ENCODE data around the gene SAFB2. TPM values are rescaled to one million over a fixed set of nuclear protein-coding genes. Genes with fewer than 3 reads are reported as not detected.

SAFB2 gene
- total RNA-seq, 2 donors from 2014 or later, result 126 to 159 TPM

GRCh38 chr19:5567360-5567969 is 55.1 kb downstream of the SAFB2 start, which contains the start of gene TINCR:
Gene TINCR (minus strand): TSS chr19:5567953.
- ATAC-seq (replicated peaks), result no peak
- no peaks in the 10 kb centered on the region for H3K9me3 Mint-ChIP-seq
- no peak within 1 kb of the TSS for H3K4me3 Mint-ChIP-seq
- H3K27me3 Mint-ChIP-seq, result peaks cover 10% of the 10 kb centered on the region
- no peaks in the 10 kb centered on the region for H3K4me1 Mint-ChIP-seq
- no peaks in the 10 kb centered on the region for H3K36me3 Mint-ChIP-seq (ENCODE audit: low read depth)
- no peak within 1 kb of the TSS for H3K27ac Mint-ChIP-seq

GRCh38 chr19:5564930-5565329 is 57.6 kb downstream of the SAFB2 start:
- Mint-ChIP-seq H3K9me3 (peaks cover 6% of the 10 kb centered on the region), H3K36me3 (ENCODE audit: low read depth) (no peaks in the 10 kb centered on the region), H3K27me3 (peaks cover 15% of the 10 kb centered on the region), H3K27ac (no peak overlapping the region), H3K4me1 (no peaks in the 10 kb centered on the region), H3K4me3 (no peak overlapping the region)
- no peak for ATAC-seq (replicated peaks)

- no peak overlapping the region for H3K27ac Mint-ChIP-seq
- peaks cover 6% of the 10 kb centered on the region for H3K9me3 Mint-ChIP-seq
- no peak overlapping the region for H3K4me3 Mint-ChIP-seq
- H3K4me1 Mint-ChIP-seq, result no peaks in the 10 kb centered on the region
- H3K36me3 Mint-ChIP-seq (ENCODE audit: low read depth), result no peaks in the 10 kb centered on the region
- ATAC-seq (replicated peaks), result no peak
- H3K27me3 Mint-ChIP-seq, result peaks cover 15% of the 10 kb centered on the region
These were observed 58.5 kb downstream of the SAFB2 start for GRCh38 chr19:5563935-5564612.

GRCh38 chr19:5563008-5563431 is 59.6 kb downstream of the SAFB2 start:
- Mint-ChIP-seq H3K9me3 (peaks cover 6% of the 10 kb centered on the region), H3K27me3 (peaks cover 22% of the 10 kb centered on the region), H3K4me1 (no peaks in the 10 kb centered on the region), H3K4me3 (no peak overlapping the region), H3K27ac (no peak overlapping the region), H3K36me3 (ENCODE audit: low read depth) (no peaks in the 10 kb centered on the region)
- ATAC-seq (replicated peaks), result no peak

GRCh38 chr19:5562280-5562679 is 60.3 kb downstream of the SAFB2 start:
- H3K4me3 Mint-ChIP-seq, result no peak overlapping the region
- peaks cover 24% of the 10 kb centered on the region for H3K27me3 Mint-ChIP-seq
- H3K36me3 Mint-ChIP-seq (ENCODE audit: low read depth), result no peaks in the 10 kb centered on the region
- H3K9me3 Mint-ChIP-seq, result peaks cover 6% of the 10 kb centered on the region
- H3K27ac Mint-ChIP-seq, result no peak overlapping the region
- H3K4me1 Mint-ChIP-seq, result peaks cover 2% of the 10 kb centered on the region
- no peak for ATAC-seq (replicated peaks)

- no peaks in the 10 kb centered on the region for H3K36me3 Mint-ChIP-seq (ENCODE audit: low read depth)
- H3K4me3 Mint-ChIP-seq, result no peak overlapping the region
- peaks cover 9% of the 10 kb centered on the region for H3K4me1 Mint-ChIP-seq
- no peak overlapping the region for H3K27ac Mint-ChIP-seq
- H3K9me3 Mint-ChIP-seq, result peaks cover 6% of the 10 kb centered on the region
- H3K27me3 Mint-ChIP-seq, result peaks cover 31% of the 10 kb centered on the region
- no peak for ATAC-seq (replicated peaks)
These were observed 61.0 kb downstream of the SAFB2 start for GRCh38 chr19:5561559-5561958.

GRCh38 chr19:5560156-5560555 is 62.4 kb downstream of the SAFB2 start:
- Mint-ChIP-seq H3K27me3 (peaks cover 29% of the 10 kb centered on the region), H3K27ac (no peak overlapping the region), H3K4me1 (peaks cover 9% of the 10 kb centered on the region), H3K9me3 (peaks cover 6% of the 10 kb centered on the region), H3K36me3 (ENCODE audit: low read depth) (no peaks in the 10 kb centered on the region), H3K4me3 (no peak overlapping the region)
- no peak for ATAC-seq (replicated peaks)

GRCh38 chr19:5559804-5560133 is 62.8 kb downstream of the SAFB2 start:
- H3K4me1 Mint-ChIP-seq, result peaks cover 9% of the 10 kb centered on the region
- H3K9me3 Mint-ChIP-seq, result peaks cover 6% of the 10 kb centered on the region
- H3K27ac Mint-ChIP-seq, result no peak overlapping the region
- no peaks in the 10 kb centered on the region for H3K36me3 Mint-ChIP-seq (ENCODE audit: low read depth)
- no peak overlapping the region for H3K4me3 Mint-ChIP-seq
- peaks cover 27% of the 10 kb centered on the region for H3K27me3 Mint-ChIP-seq
- ATAC-seq (replicated peaks), result no peak

GRCh38 chr19:5558101-5558621 is 64.4 kb downstream of the SAFB2 start:
- Mint-ChIP-seq H3K36me3 (ENCODE audit: low read depth) (no peaks in the 10 kb centered on the region), H3K27me3 (peaks cover 25% of the 10 kb centered on the region), H3K4me1 (peaks cover 9% of the 10 kb centered on the region), H3K9me3 (peaks cover 6% of the 10 kb centered on the region), H3K27ac (no peak overlapping the region), H3K4me3 (no peak overlapping the region)
- ATAC-seq (replicated peaks), result no peak

GRCh38 chr19:5557691-5558090 is 64.9 kb downstream of the SAFB2 start:
- Mint-ChIP-seq H3K4me3 (no peak overlapping the region), H3K36me3 (ENCODE audit: low read depth) (no peaks in the 10 kb centered on the region), H3K27me3 (peaks cover 21% of the 10 kb centered on the region), H3K27ac (no peak overlapping the region), H3K9me3 (peaks cover 6% of the 10 kb centered on the region), H3K4me1 (peaks cover 9% of the 10 kb centered on the region)
- no peak for ATAC-seq (replicated peaks)

GRCh38 chr19:5554828-5555227 is 67.7 kb downstream of the SAFB2 start:
- Mint-ChIP-seq H3K9me3 (no peaks in the 10 kb centered on the region), H3K36me3 (ENCODE audit: low read depth) (no peaks in the 10 kb centered on the region), H3K4me3 (no peak overlapping the region), H3K27ac (no peak overlapping the region), H3K4me1 (peaks cover 9% of the 10 kb centered on the region), H3K27me3 (peaks cover 31% of the 10 kb centered on the region)
- ATAC-seq (replicated peaks), result no peak

GRCh38 chr19:5553892-5554291 is 68.7 kb downstream of the SAFB2 start:
- Mint-ChIP-seq H3K9me3 (no peaks in the 10 kb centered on the region), H3K36me3 (ENCODE audit: low read depth) (no peaks in the 10 kb centered on the region), H3K4me1 (peaks cover 9% of the 10 kb centered on the region), H3K27ac (no peak overlapping the region), H3K4me3 (no peak overlapping the region), H3K27me3 (peaks cover 36% of the 10 kb centered on the region)
- no peak for ATAC-seq (replicated peaks)

GRCh38 chr19:5547881-5548280 is 74.7 kb downstream of the SAFB2 start:
- peaks cover 19% of the 10 kb centered on the region for H3K27me3 Mint-ChIP-seq
- H3K4me1 Mint-ChIP-seq, result no peaks in the 10 kb centered on the region
- H3K4me3 Mint-ChIP-seq, result no peak overlapping the region
- H3K36me3 Mint-ChIP-seq (ENCODE audit: low read depth), result no peaks in the 10 kb centered on the region
- H3K9me3 Mint-ChIP-seq, result no peaks in the 10 kb centered on the region
- no peak overlapping the region for H3K27ac Mint-ChIP-seq
- ATAC-seq (replicated peaks), result no peak

- Mint-ChIP-seq H3K36me3 (ENCODE audit: low read depth) (no peaks in the 10 kb centered on the region), H3K9me3 (no peaks in the 10 kb centered on the region), H3K27ac (no peak overlapping the region), H3K4me1 (no peaks in the 10 kb centered on the region), H3K27me3 (peaks cover 10% of the 10 kb centered on the region), H3K4me3 (no peak overlapping the region)
- ATAC-seq (replicated peaks), result no peak
These were observed 76.6 kb downstream of the SAFB2 start for GRCh38 chr19:5545984-5546383.

GRCh38 chr19:5545051-5545450 is 77.5 kb downstream of the SAFB2 start:
- H3K9me3 Mint-ChIP-seq, result no peaks in the 10 kb centered on the region
- H3K27ac Mint-ChIP-seq, result no peak overlapping the region
- H3K36me3 Mint-ChIP-seq (ENCODE audit: low read depth), result no peaks in the 10 kb centered on the region
- no peak for ATAC-seq (replicated peaks)
- H3K27me3 Mint-ChIP-seq, result peaks cover 6% of the 10 kb centered on the region
- H3K4me1 Mint-ChIP-seq, result no peaks in the 10 kb centered on the region
- no peak overlapping the region for H3K4me3 Mint-ChIP-seq

Data from activated T-helper 17 cell treated with anti-CD3 and anti-CD28 coated beads, Interleukin-2, amount 50 U/mL, for 72 hours (primary cell).